Suprapubic skin (tissue), 4 donors: ENCODE results near the gene UBL3. TPM values are rescaled to one million over a fixed set of nuclear protein-coding genes. Genes with fewer than 3 reads are reported as not detected.

Experiments used
- DNase-seq, 2 donors: peaks; one replicate each; pipeline ENCODE4 v3.0.0-alpha.2; 2019; ENCODE audit warnings: low spot score in 2 of 2
- H3K27ac ChIP-seq: fragments of 200-600 bp; sonication (generic); one replicate; pipeline ENCODE4 v1.5.1; 2019
- H3K27me3 ChIP-seq: fragments of 200-600 bp; sonication (generic); one replicate; pipeline ENCODE4 v1.5.1; 2019
- H3K36me3 ChIP-seq: fragments of 200-600 bp; sonication (generic); one replicate; pipeline ENCODE4 v1.5.1; 2019
- H3K4me1 ChIP-seq: fragments of 200-600 bp; sonication (generic); one replicate; pipeline ENCODE4 v1.5.1; 2019
- H3K4me3 ChIP-seq: fragments of 200-600 bp; sonication (generic); one replicate; pipeline ENCODE4 v1.5.1; 2019; ENCODE audit warnings: mild to moderate bottlenecking
- H3K9me3 ChIP-seq: fragments of 200-600 bp; sonication (generic); one replicate; pipeline ENCODE4 v1.5.1; 2019
- EP300 ChIP-seq: sonication (generic); formaldehyde crosslinking; IDR thresholded peaks from one replicate; pipeline ENCODE4 v1.6.1; 2017; ENCODE audit warnings: antibody characterized with exemption
- POLR2A ChIP-seq, 2 donors: fragments of 450-650 bp; IDR thresholded peaks; one replicate each; pipeline ENCODE4 v1.6.1; 2017; ENCODE audit warnings: antibody characterized with exemption in 2 of 2, mild to moderate bottlenecking in 2 of 2, moderate library complexity in 2 of 2
- POLR2AphosphoS5 ChIP-seq, 3 donors: sonication (generic); formaldehyde crosslinking; IDR thresholded peaks; one replicate each; pipeline ENCODE4 v1.6.1; 2017; ENCODE audit warnings: antibody characterized with exemption in 3 of 3
- WGBS: methylation state at CpG from one replicate; pipeline ENCODE4 v1.1.5; 2018; 5-methylcytosine and 5-hydroxymethylcytosine counted together
- total RNA-seq, 4 donors: library from RNA; depleted of rRNA; stranded (reverse); fragments of >200 nt; gene quantifications; one replicate each; pipeline ENCODE4 v1.1.0, GENCODE V29; 2016
- TF ChIP-seq, protein P1 (sequence below), 2 donors: fragments of 200-600 bp in 1 of 2; fragments of 450-650 bp in 1 of 2; sonication (generic) in 1 of 2; IDR thresholded peaks; one replicate each; pipeline ENCODE4 v1.5.1; 2016 to 2019; ENCODE audit warnings: antibody characterized with exemption in 2 of 2, mild to moderate bottlenecking in 1 of 2, moderate library complexity in 1 of 2

Gene UBL3
- total RNA-seq, 4 donors from 2014 or later = 37.7 to 66.2 (median 48.5) TPM

DNA sequence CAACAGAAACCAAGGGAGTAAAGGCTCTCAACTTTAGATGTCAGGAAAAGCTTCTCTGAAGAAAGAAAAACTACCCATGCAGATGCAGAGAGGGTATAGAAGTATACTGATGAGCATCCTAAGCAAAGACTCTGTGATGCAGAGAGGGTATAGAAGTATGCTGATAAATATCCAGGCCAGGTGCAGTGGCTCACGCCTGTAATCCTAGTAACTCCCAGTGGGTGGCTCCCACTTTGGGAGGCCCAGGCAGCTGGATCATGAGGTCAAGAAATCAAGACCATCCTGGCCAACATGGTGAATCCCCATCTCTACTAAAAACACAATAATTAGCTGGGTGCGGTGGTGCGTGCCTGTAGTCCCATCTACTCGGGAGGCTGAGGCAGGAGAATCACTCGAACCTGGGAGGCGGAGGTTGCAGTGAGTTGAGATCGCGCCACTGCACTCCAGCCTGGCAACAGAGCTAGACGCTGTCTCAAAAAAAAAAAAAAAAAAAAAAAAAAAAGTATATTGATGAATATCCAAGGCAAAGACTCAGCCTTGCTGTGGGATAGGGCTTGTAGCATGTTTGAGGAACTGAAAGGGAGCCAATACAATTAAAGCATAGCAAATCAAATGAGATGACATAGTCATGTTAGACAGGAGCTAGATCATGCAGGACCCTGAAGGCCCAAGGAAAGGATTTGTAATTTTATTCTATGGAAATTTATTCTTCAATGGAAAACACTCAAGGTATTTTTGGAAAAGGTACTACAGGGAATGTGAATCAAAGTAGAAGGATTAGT is 14.9 kb downstream of the UBL3 start:
- Histone ChIP-seq H3K27ac (no peak overlapping the region), H3K9me3 (no peaks in the 10 kb centered on the region), H3K4me1 (peaks cover 12% of the 10 kb centered on the region), H3K27me3 (no peaks in the 10 kb centered on the region), H3K36me3 (no peaks in the 10 kb centered on the region), H3K4me3 (no peak overlapping the region)
- WGBS = 96% methylated on average over 9 of the region's 9 CpGs
- no peak for DNase-seq
- TF ChIP-seq POLR2AphosphoS5 (IDR thresholded peaks at IDR 0.05) (no peak), POLR2A (IDR thresholded peaks at IDR 0.05) (no peak)
- TF ChIP-seq, protein P1, sequence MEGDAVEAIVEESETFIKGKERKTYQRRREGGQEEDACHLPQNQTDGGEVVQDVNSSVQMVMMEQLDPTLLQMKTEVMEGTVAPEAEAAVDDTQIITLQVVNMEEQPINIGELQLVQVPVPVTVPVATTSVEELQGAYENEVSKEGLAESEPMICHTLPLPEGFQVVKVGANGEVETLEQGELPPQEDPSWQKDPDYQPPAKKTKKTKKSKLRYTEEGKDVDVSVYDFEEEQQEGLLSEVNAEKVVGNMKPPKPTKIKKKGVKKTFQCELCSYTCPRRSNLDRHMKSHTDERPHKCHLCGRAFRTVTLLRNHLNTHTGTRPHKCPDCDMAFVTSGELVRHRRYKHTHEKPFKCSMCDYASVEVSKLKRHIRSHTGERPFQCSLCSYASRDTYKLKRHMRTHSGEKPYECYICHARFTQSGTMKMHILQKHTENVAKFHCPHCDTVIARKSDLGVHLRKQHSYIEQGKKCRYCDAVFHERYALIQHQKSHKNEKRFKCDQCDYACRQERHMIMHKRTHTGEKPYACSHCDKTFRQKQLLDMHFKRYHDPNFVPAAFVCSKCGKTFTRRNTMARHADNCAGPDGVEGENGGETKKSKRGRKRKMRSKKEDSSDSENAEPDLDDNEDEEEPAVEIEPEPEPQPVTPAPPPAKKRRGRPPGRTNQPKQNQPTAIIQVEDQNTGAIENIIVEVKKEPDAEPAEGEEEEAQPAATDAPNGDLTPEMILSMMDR (IDR thresholded peaks at IDR 0.05) = no peak

DNA sequence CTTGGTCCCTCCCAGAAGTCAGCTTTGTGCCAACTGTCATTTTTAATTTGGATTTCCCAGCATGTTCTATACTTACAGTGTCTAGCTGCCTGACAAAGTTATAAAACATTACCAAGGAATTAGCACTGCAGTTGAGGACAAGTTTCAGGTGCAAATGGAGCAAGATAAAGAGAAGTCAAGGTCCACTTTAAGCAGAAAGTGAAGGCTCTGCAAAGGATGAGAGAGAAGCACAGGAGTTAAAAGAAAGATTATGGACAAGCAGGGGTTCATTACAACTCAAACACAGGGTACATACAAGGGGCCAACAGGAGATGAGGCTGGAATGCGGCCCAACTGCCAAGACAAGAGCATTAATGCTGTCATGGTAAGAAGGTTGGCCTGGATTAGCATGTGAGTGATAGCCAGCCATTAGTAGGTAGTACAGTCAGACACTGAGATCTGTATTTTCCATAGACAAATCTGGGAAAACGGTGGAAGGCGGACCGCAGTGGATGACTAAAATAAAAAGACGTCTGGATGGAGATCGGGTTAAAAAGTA is 17.6 kb downstream of the UBL3 start:
- TF ChIP-seq POLR2A (IDR thresholded peaks at IDR 0.05) (no peak), EP300 (no peak), POLR2AphosphoS5 (IDR thresholded peaks at IDR 0.05) (no peak)
- TF ChIP-seq, protein P1 (IDR thresholded peaks at IDR 0.05) = no peak
- H3K36me3 ChIP-seq = peaks cover 5% of the 10 kb centered on the region
- H3K9me3 ChIP-seq = no peaks in the 10 kb centered on the region
- DNase-seq = no peak
- no peak overlapping the region for H3K4me3 ChIP-seq
- no peak overlapping the region for H3K27ac ChIP-seq
- no peaks in the 10 kb centered on the region for H3K27me3 ChIP-seq
- H3K4me1 ChIP-seq = peaks cover 3% of the 10 kb centered on the region
- 92% methylated on average over 6 of the region's 6 CpGs for WGBS

DNA sequence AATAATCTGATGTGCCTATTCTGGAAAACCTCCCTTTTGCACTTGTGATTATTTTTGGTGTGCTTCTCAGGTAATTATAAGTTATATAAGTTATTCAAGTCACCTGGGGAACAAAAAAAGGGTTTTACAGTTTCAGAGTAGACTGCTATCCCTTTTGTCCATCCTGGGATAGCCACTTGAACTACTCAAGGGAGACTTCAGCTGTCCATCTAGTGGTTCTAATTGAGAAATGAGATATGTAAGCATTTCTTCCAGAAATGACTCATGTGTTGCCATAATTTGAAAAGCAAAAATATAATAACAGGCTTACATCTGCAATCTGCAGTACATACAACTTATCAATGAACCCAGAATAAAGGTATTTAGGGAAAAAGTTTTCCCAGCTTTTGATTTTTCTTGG is 20.4 kb downstream of the UBL3 start:
- no peaks in the 10 kb centered on the region for H3K4me1 ChIP-seq
- no peaks in the 10 kb centered on the region for H3K9me3 ChIP-seq
- no peak for DNase-seq
- H3K4me3 ChIP-seq = no peak overlapping the region
- TF ChIP-seq POLR2AphosphoS5 (IDR thresholded peaks at IDR 0.05) (no peak), POLR2A (IDR thresholded peaks at IDR 0.05) (no peak), EP300 (no peak)
- TF ChIP-seq, protein P1 (IDR thresholded peaks at IDR 0.05) = no peak
- H3K27ac ChIP-seq = no peak overlapping the region
- H3K27me3 ChIP-seq = no peaks in the 10 kb centered on the region
- peaks cover 5% of the 10 kb centered on the region for H3K36me3 ChIP-seq

DNA sequence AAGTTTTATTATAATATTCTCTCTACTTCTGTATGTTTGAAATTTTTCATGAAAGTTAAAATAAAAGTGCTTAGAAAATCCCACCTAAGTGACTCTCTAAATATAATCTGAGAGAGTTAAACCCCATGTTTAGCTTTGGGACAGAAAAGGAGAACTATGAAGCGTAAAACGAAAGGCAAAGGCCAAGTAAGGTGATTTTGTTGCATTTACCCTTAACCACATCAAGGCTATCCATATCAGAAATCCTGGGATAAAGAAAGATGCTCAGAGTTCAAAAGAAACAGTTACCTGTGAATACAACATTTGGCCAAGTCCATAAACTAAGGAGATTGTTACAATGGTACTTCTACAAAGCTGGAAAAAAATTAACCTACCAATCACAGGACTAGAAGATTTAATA is 31.3 kb downstream of the UBL3 start:
- 91% methylated on average over 2 of the region's 2 CpGs for WGBS
- TF ChIP-seq POLR2A (IDR thresholded peaks at IDR 0.05) = no peak
- no peak for TF ChIP-seq EP300
- peaks cover 30% of the 10 kb centered on the region for H3K4me1 ChIP-seq
- H3K9me3 ChIP-seq = no peaks in the 10 kb centered on the region
- H3K4me3 ChIP-seq = no peak overlapping the region
- no peaks in the 10 kb centered on the region for H3K27me3 ChIP-seq
- H3K36me3 ChIP-seq = no peaks in the 10 kb centered on the region
- no peak for DNase-seq
- no peak overlapping the region for H3K27ac ChIP-seq

DNA sequence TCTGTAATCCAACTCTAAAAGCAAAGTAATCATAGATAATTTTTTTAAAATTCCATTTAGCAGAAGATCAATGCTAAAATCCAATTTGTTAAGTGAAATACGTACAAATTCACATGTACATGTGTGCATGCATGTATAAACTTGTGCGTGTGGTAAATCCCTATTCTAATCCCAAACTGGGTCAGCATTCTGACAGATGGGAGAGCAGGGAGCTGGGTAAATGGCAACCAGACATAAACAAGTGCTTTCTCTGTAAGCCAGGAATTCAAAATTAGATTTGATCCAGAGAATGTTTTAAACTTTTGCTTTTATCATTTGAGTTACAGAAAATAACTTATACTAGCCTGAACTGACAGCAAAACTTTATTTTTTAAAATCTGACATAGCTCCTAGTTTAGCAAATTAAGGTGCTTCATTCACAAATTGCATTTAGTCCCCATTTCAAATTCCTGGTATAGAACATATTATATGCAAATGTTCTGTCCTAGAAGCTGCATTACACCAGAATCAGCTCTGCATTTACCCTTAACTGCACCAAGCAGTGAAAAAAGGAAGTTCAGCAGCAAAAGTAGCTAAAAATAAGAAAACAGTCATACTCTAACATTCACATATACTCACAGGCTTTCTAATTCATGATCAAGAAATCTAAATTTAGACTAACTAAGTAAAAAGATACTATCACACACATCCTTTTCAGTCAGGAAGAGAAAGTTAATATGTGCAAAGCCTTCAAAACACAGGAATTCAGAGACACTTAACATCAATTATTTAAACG is 32.6 kb downstream of the UBL3 start:
- H3K27me3 ChIP-seq = no peaks in the 10 kb centered on the region
- TF ChIP-seq EP300 (no peak), POLR2AphosphoS5 (IDR thresholded peaks at IDR 0.05) (no peak), POLR2A (IDR thresholded peaks at IDR 0.05) (no peak)
- TF ChIP-seq, protein P1 (IDR thresholded peaks at IDR 0.05) = no peak
- 17% methylated on average over 3 of the region's 3 CpGs for WGBS
- DNase-seq = no peak
- no peaks in the 10 kb centered on the region for H3K9me3 ChIP-seq
- H3K4me3 ChIP-seq = no peak overlapping the region
- no peaks in the 10 kb centered on the region for H3K36me3 ChIP-seq
- no peak overlapping the region for H3K27ac ChIP-seq
- H3K4me1 ChIP-seq = peaks cover 30% of the 10 kb centered on the region
